Left ventricle myocardium inferior (tissue), 1 donor: ENCODE data around the gene TRMT2A. TPM values are rescaled to one million over a fixed set of nuclear protein-coding genes. Genes with fewer than 3 reads are reported as not detected.

Experiments
- DNase-seq: peaks from one replicate; pipeline ENCODE4 v3.0.0-alpha.2; 2020
- H3K27ac ChIP-seq: fragments of 200-600 bp; replicated peaks from 2 replicates; pipeline ENCODE4 v1.8.0; 2021
- H3K27me3 ChIP-seq: fragments of 200-600 bp; 2 replicates; pipeline ENCODE4 v1.8.0; 2021; ENCODE audit warnings: low read depth
- H3K36me3 ChIP-seq: fragments of 200-600 bp; 2 replicates; pipeline ENCODE4 v1.8.0; 2021
- H3K4me1 ChIP-seq: fragments of 200-600 bp; 2 replicates; pipeline ENCODE4 v1.8.0; 2021
- H3K4me3 ChIP-seq: fragments of 200-600 bp; 2 replicates; pipeline ENCODE4 v1.8.0; 2021; ENCODE audit warnings: mild to moderate bottlenecking, moderate library complexity
- H3K9me3 ChIP-seq: fragments of 200-600 bp; replicated peaks from 2 replicates; pipeline ENCODE4 v1.8.0; 2021
- intact Hi-C: fragments of 100-400 bp; cut with micrococcal nuclease; formaldehyde crosslinking; loops from one replicate; pipeline ENCODE4 v1.11.0; 2022
- total RNA-seq: library from RNA; stranded (reverse); fragmentation: NEBNext Ultra II Directional; extraction: Animal tissue kit (Norgen Biotek cat#: 25700); gene quantifications from one replicate; pipeline ENCODE4 v1.2.1, GENCODE V29; 2021
- TF ChIP-seq, protein P1 (sequence below): fragments of 200-600 bp; IDR thresholded peaks from 2 replicates; pipeline ENCODE4 v1.8.0; 2021; ENCODE audit warnings: antibody characterized with exemption, mild to moderate bottlenecking, borderline replicate concordance
- donor health status: DM: no; HTN: yes; CAD: no; lungs with severe emphysema.

Gene TRMT2A
- total RNA-seq, 1 donor from 2014 or later = 27.8 TPM

DNA sequence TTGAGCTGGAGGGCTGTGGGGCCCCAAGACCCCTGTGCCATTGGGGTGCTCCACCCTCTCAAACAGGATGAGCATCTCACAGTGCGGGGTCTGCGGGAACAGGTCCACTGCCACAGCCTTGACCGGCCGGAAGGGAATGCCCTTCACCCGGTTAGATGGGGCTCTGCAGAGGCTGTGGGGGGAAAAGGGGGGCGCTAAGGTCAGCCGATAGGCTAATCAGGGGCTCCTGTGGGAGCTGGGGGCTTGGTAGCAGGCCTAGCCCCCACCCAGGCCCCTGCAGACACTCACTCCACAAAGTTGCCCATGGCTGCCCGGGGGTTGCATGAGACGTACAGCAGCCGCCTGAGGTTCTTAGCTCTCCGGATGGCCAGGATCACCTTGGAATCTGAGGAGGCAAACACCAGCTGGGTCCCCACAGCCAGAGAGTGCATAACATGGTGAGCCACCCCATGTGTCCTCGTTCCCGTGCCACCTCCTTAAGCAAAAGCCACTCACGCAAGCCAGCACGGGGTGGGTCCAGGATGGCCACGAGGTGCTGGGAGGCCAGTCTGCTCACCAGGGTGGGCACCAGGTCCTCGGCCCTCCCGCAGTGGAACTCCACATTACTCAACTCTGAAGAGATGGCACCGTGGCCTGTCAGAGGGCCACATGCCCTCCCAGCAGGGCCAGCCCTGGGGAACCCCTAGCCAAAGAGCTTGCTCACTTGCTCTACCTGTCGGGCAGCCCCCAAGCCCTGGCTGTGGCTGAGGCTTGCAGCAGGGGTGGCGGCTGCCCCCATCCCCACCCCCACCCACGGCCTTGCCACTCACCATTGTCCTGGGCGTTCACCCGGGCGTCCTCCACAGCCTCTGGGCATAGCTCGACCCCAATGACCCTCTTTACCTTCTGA, 4.2 kb downstream of the TRMT2A start:
- no peak overlapping the region for H3K27ac ChIP-seq
- TF ChIP-seq, protein P1, sequence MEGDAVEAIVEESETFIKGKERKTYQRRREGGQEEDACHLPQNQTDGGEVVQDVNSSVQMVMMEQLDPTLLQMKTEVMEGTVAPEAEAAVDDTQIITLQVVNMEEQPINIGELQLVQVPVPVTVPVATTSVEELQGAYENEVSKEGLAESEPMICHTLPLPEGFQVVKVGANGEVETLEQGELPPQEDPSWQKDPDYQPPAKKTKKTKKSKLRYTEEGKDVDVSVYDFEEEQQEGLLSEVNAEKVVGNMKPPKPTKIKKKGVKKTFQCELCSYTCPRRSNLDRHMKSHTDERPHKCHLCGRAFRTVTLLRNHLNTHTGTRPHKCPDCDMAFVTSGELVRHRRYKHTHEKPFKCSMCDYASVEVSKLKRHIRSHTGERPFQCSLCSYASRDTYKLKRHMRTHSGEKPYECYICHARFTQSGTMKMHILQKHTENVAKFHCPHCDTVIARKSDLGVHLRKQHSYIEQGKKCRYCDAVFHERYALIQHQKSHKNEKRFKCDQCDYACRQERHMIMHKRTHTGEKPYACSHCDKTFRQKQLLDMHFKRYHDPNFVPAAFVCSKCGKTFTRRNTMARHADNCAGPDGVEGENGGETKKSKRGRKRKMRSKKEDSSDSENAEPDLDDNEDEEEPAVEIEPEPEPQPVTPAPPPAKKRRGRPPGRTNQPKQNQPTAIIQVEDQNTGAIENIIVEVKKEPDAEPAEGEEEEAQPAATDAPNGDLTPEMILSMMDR = no peak
- no peak overlapping the region for H3K4me3 ChIP-seq
- H3K27me3 ChIP-seq = no peaks in the 10 kb centered on the region
- peaks cover 32% of the 10 kb centered on the region for H3K4me1 ChIP-seq
- peak; percentile 11 for DNase-seq
- peaks cover 73% of the 10 kb centered on the region for H3K36me3 ChIP-seq
- intact Hi-C loops = no loop called here
- no peaks in the 10 kb centered on the region for H3K9me3 ChIP-seq

- Histone ChIP-seq H3K27me3 (no peaks in the 10 kb centered on the region), H3K4me3 (no peak overlapping the region), H3K4me1 (peaks cover 30% of the 10 kb centered on the region), H3K9me3 (no peaks in the 10 kb centered on the region), H3K36me3 (peaks cover 82% of the 10 kb centered on the region), H3K27ac (peak overlapping the region; percentile 3)
- TF ChIP-seq, protein P1 = no peak
- DNase-seq = peak; percentile 13
- intact Hi-C loops = no loop called here
Observed at GRCh38 chr22:20111689-20112622, 5.1 kb downstream of the TRMT2A start.

DNA sequence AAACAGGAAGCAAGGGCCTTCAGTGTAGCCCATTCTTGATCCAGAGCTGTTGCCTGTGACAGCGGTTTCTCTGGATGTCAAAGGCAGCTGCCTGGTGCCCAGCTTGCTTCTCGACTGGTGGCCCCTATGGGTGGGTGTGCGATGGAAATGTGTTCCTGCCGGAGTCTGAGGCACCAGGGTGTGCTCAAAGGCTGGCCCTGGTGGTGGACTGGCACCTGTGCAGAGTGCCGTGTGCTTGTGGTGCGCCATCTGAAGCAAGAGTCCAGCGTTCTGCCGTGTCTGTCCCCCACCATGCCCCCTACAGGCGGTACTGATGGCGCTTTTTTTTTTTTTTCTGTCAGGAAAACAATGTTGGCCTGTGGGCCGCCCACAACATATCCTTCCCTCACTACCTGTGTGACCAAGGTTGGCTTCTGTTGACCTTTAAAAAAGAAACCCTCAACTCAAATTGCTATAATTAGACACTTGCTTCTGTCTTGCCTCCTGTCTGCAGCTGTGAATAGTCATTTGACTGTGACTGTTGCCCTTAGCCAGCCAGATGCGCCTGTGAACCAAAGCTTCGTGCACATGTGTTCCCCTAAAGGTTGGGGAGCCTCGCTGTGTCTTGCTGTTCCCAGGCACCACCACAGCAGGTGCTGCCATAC, 5.9 kb downstream of the TRMT2A start:
- DNase-seq = peak; percentile 6
- TF ChIP-seq, protein P1 = peak; percentile 42
- peaks cover 22% of the 10 kb centered on the region for H3K4me1 ChIP-seq
- intact Hi-C loops = no loop called here
- H3K27me3 ChIP-seq = no peaks in the 10 kb centered on the region
- H3K36me3 ChIP-seq = peaks cover 90% of the 10 kb centered on the region
- H3K27ac ChIP-seq = peak overlapping the region; percentile 36
- H3K4me3 ChIP-seq = no peak overlapping the region
- H3K9me3 ChIP-seq = no peaks in the 10 kb centered on the region

GRCh38 chr22:20110359-20110985, 6.6 kb downstream of the TRMT2A start:
- intact Hi-C loops = no loop called here
- peak; percentile 7 for DNase-seq
- H3K27ac ChIP-seq = no peak overlapping the region

More at GRCh38 chr22:20110359-20110985, 6.6 kb downstream of the TRMT2A start:
- Histone ChIP-seq H3K36me3 (peaks cover 97% of the 10 kb centered on the region), H3K4me1 (peaks cover 15% of the 10 kb centered on the region), H3K9me3 (no peaks in the 10 kb centered on the region), H3K4me3 (no peak overlapping the region), H3K27me3 (no peaks in the 10 kb centered on the region)
- TF ChIP-seq, protein P1 = no peak
